ENCODE measurements around the gene GRID1.

Gene GRID1

DNA sequence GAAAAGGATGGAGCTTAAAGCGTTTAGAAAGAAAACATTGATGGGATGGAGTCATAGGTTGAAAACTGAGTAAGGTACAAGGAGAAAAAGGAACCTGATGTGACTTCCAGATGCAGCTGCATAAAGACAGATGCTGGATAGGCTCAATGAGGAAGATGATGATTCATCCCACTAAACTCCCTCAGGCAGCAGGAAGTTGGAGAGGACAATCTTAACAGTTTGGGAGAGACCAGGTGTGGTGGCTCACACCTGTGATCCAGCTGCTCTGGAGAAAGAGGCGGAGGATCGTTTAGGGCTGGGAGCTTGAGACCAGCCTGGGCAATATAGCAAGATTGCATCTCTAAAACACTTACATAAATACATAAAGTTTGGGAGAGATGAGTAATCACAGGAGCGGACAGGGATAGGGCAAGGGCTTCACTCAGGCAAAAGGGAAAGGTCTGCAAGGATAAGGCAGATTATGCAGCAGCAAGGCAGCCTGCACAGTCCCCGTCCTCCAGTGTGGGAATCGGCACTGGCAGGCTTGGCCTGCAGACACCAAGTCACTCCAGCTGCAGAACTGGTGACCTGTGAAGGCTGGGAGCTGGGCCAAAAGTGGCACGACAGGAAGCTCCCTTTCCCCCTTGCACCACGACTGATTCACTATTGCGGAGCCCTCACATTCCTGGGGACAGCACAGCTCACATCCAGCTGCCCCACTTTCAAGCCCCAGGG is 438.5 kb downstream of the GRID1 start:
- Histone ChIP-seq H3K4me1 (ENCODE audit: insufficient read depth, insufficient read length) (no peaks in the 10 kb centered on the region), H3K4me3 (ENCODE audit: insufficient read length, low read depth) (no peak overlapping the region), H3K27me3 (ENCODE audit: insufficient read depth, insufficient read length) (no peaks in the 10 kb centered on the region), H3K9me3 (ENCODE audit: insufficient read depth, low read length) (no peaks in the 10 kb centered on the region), H3K9ac (ENCODE audit: insufficient read length, low read depth) (no peak overlapping the region), H3K36me3 (ENCODE audit: insufficient read depth, insufficient read length, low read length) (no peaks in the 10 kb centered on the region)
- TF ChIP-seq YY1 (IDR thresholded peaks at IDR 0.05; ENCODE audit: insufficient read depth, insufficient read length) (no peak), SUZ12 (IDR thresholded peaks at IDR 0.05; ENCODE audit: extremely low read depth, insufficient read depth, insufficient read length) (no peak), ZNF274 (IDR thresholded peaks at IDR 0.05; ENCODE audit: low read depth, low read length) (no peak)
- no peak for DNase-seq (ENCODE audit: low read depth, low spot score)

DNA sequence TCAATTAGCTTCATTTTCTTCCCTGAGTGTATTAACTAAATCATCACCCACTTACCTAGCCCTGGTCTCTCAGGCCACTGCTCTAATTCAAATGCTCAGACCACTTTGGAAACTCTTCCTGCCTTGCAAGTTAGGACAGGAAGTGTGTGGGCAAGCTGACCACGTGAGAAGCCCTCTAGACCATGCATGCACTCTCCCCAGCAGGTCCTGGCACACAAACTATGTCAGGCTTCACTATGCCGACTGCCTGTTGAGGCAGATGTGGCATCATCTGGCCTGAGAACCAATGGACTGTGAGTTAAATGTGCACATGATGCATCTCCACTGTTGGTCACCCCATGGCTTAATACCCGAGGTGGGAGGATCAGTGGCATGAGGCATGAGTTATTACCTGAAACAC is 439.6 kb downstream of the GRID1 start:
- Histone ChIP-seq H3K36me3 (ENCODE audit: insufficient read depth, insufficient read length, low read length) (no peaks in the 10 kb centered on the region), H3K9me3 (ENCODE audit: insufficient read depth, low read length) (no peaks in the 10 kb centered on the region), H3K9ac (ENCODE audit: insufficient read length, low read depth) (no peak overlapping the region), H3K4me1 (ENCODE audit: insufficient read depth, insufficient read length) (no peaks in the 10 kb centered on the region), H3K4me3 (ENCODE audit: insufficient read length, low read depth) (no peak overlapping the region), H3K27me3 (ENCODE audit: insufficient read depth, insufficient read length) (no peaks in the 10 kb centered on the region)
- TF ChIP-seq YY1 (IDR thresholded peaks at IDR 0.05; ENCODE audit: insufficient read depth, insufficient read length) (no peak), ZNF274 (IDR thresholded peaks at IDR 0.05; ENCODE audit: low read depth, low read length) (no peak), SUZ12 (IDR thresholded peaks at IDR 0.05; ENCODE audit: extremely low read depth, insufficient read depth, insufficient read length) (no peak)
- DNase-seq (ENCODE audit: low read depth, low spot score) = no peak

DNA sequence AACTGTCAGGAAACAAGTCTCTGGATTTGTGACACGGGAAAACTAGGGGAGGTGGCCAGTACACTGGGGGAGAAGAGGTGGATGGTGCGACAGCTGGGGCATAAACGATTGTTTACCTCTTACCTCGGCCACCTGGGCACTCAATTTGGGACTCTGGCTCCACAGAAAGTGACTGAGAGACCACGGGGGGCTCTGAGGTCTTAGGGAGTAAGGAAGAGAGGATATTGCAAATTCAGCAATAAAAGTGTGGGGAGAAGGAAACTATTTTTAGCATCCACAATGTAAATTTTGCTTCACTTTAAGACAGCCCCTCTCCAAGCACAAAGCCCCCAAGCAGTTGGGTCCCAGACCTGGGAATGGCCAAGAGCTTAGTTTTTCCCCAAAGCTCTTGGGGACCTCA is 440.5 kb downstream of the GRID1 start:
- Histone ChIP-seq H3K27me3 (ENCODE audit: insufficient read depth, insufficient read length) (no peaks in the 10 kb centered on the region), H3K4me1 (ENCODE audit: insufficient read depth, insufficient read length) (no peaks in the 10 kb centered on the region), H3K36me3 (ENCODE audit: insufficient read depth, insufficient read length, low read length) (no peaks in the 10 kb centered on the region), H3K9ac (ENCODE audit: insufficient read length, low read depth) (no peak overlapping the region), H3K9me3 (ENCODE audit: insufficient read depth, low read length) (no peaks in the 10 kb centered on the region), H3K4me3 (ENCODE audit: insufficient read length, low read depth) (no peak overlapping the region)
- DNase-seq (ENCODE audit: low read depth, low spot score) = no peak
- TF ChIP-seq YY1 (IDR thresholded peaks at IDR 0.05; ENCODE audit: insufficient read depth, insufficient read length) (no peak), ZNF274 (IDR thresholded peaks at IDR 0.05; ENCODE audit: low read depth, low read length) (no peak), SUZ12 (IDR thresholded peaks at IDR 0.05; ENCODE audit: extremely low read depth, insufficient read depth, insufficient read length) (no peak)

DNA sequence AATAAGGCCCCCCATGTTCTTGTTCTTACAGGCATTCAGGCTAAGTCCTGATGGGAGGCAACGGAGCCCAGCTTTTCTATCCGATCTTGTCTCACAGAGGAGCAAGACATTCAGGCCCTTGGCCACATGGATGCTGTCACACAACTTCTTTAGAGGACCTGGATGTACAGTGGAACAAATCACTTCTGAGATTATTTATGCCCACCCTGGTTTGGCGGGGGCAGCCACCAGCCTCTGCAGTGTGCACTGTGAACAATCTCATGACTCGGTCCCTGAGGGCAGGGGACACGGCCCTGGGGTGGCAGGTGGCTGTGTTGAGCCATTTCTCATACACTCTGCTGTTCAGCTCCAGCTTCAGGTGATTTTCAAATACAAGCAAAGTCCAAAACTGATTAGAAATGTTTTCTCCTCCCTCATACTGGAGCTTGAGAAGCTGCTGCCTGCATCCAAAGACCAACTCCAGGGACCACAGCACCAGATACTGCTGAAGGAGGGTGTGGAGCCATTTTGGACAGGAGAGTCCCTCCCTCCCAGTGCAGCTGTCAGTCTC is 441.3 kb downstream of the GRID1 start:
- no peak overlapping the region for H3K4me3 ChIP-seq (ENCODE audit: insufficient read length, low read depth)
- no peak overlapping the region for H3K9ac ChIP-seq (ENCODE audit: insufficient read length, low read depth)
- TF ChIP-seq SUZ12 (IDR thresholded peaks at IDR 0.05; ENCODE audit: extremely low read depth, insufficient read depth, insufficient read length) (no peak), ZNF274 (IDR thresholded peaks at IDR 0.05; ENCODE audit: low read depth, low read length) (no peak), YY1 (IDR thresholded peaks at IDR 0.05; ENCODE audit: insufficient read depth, insufficient read length) (no peak)
- H3K27me3 ChIP-seq (ENCODE audit: insufficient read depth, insufficient read length) = no peaks in the 10 kb centered on the region
- no peaks in the 10 kb centered on the region for H3K4me1 ChIP-seq (ENCODE audit: insufficient read depth, insufficient read length)
- H3K9me3 ChIP-seq (ENCODE audit: insufficient read depth, low read length) = no peaks in the 10 kb centered on the region
- no peaks in the 10 kb centered on the region for H3K36me3 ChIP-seq (ENCODE audit: insufficient read depth, insufficient read length, low read length)
- DNase-seq (ENCODE audit: low read depth, low spot score) = no peak

DNA sequence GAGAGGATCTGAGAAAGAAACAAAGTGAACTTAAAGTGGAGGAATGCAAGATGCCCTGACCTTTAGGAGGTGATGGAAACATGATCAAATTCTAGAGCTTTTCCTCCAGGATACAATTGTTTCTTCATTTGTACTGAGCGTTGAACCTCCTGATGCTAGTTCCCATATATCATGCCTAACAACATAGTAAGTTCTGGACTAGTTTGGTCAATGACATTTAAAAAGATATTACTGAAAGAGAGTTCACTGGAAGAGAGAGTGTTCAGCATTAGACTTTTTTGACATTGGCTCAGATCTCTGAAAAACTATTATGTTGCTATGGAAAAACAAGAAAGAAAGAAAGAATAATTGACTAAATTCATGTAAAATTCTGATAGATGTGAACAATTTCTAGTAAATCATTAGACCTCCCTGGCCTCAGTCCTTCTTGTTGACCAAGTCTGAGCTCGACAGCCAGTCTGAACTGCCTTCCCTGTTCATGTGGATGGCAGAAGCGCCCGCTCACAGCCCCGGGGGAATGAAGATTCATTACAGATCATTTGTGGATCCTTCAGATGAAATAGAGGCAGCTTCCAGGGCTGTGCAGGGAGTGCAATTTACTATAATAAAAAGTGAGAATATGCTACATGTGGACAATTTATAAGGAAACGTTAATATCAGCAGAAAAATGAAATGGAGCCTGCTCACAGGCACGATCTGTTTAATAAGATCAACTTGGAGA is 442.1 kb downstream of the GRID1 start:
- no peak overlapping the region for H3K9ac ChIP-seq (ENCODE audit: insufficient read length, low read depth)
- H3K4me3 ChIP-seq (ENCODE audit: insufficient read length, low read depth) = no peak overlapping the region
- H3K9me3 ChIP-seq (ENCODE audit: insufficient read depth, low read length) = no peaks in the 10 kb centered on the region
- no peaks in the 10 kb centered on the region for H3K27me3 ChIP-seq (ENCODE audit: insufficient read depth, insufficient read length)
- H3K4me1 ChIP-seq (ENCODE audit: insufficient read depth, insufficient read length) = no peaks in the 10 kb centered on the region
- H3K36me3 ChIP-seq (ENCODE audit: insufficient read depth, insufficient read length, low read length) = no peaks in the 10 kb centered on the region
- TF ChIP-seq ZNF274 (IDR thresholded peaks at IDR 0.05; ENCODE audit: low read depth, low read length) (no peak), YY1 (IDR thresholded peaks at IDR 0.05; ENCODE audit: insufficient read depth, insufficient read length) (no peak), SUZ12 (IDR thresholded peaks at IDR 0.05; ENCODE audit: extremely low read depth, insufficient read depth, insufficient read length) (no peak)
- DNase-seq (ENCODE audit: low read depth, low spot score) = no peak

DNA sequence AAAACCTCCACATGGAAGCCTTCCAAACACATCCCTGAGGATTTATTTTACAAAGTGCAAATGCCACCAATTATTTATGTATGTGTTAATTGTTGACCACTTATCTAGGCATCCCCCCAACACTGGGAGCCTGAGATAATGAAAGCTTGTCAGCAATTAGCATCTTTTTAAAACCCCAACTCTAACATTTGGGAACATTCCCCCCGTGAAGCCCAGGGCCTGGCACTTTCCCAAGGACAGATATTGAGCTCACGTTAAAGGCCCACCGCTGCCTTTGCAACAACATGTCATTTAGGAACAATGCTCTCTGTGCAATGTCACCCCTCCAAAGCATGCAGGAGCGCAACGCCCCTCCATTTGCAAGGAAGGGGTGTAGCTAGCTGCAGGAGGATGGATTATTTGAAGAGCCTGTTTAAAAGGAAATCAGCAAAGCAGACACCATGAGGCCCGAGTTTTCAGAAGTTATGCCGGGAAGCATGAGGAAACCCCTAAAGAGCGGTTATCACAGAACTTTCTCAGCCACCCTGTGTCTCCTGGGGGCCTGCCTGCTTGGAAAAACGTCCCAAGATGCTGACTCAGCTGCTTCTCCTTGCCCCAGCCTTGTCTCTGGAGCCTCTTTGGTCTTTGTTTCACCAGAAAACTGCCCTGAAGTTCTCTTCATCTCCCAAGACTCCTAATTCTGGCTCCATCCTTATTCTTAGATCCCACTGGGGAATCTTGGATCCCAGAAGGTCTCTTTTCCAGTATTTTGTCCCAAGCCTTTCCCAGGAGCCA is 444.1 kb downstream of the GRID1 start:
- no peak for TF ChIP-seq ZNF274 (IDR thresholded peaks at IDR 0.05; ENCODE audit: low read depth, low read length)
- Histone ChIP-seq H3K9me3 (ENCODE audit: insufficient read depth, low read length) (no peaks in the 10 kb centered on the region), H3K4me1 (ENCODE audit: insufficient read depth, insufficient read length) (no peaks in the 10 kb centered on the region), H3K27me3 (ENCODE audit: insufficient read depth, insufficient read length) (no peaks in the 10 kb centered on the region), H3K4me3 (ENCODE audit: insufficient read length, low read depth) (no peak overlapping the region), H3K9ac (ENCODE audit: insufficient read length, low read depth) (no peak overlapping the region), H3K36me3 (ENCODE audit: insufficient read depth, insufficient read length, low read length) (no peaks in the 10 kb centered on the region)
- no peak for DNase-seq (ENCODE audit: low read depth, low spot score)

DNA sequence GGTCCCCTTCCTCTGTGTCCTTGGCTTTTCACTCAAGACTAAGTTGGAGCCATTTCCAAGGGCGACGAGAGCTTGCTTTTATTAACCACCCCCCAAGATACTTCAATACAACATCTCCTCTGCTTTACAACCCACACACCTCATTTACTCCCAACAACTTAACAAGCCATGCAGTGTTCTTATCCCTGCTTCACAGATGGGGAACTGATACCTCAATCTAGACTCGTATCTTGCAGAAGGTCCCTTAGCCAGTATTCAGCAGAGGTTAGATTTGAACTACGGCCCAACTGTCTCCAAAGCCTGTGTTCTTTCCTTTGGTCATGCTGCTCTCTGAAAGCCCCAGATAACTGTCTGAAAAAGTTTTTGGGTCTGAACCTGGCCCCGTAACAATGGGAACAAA is 444.8 kb downstream of the GRID1 start:
- no peak overlapping the region for H3K4me3 ChIP-seq (ENCODE audit: insufficient read length, low read depth)

More for the DNA sequence above, 444.8 kb downstream of the GRID1 start:
- Histone ChIP-seq H3K9me3 (ENCODE audit: insufficient read depth, low read length) (no peaks in the 10 kb centered on the region), H3K36me3 (ENCODE audit: insufficient read depth, insufficient read length, low read length) (no peaks in the 10 kb centered on the region), H3K9ac (ENCODE audit: insufficient read length, low read depth) (no peak overlapping the region), H3K27me3 (ENCODE audit: insufficient read depth, insufficient read length) (no peaks in the 10 kb centered on the region), H3K4me1 (ENCODE audit: insufficient read depth, insufficient read length) (no peaks in the 10 kb centered on the region)
- TF ChIP-seq YY1 (IDR thresholded peaks at IDR 0.05; ENCODE audit: insufficient read depth, insufficient read length) (no peak), ZNF274 (IDR thresholded peaks at IDR 0.05; ENCODE audit: low read depth, low read length) (no peak), SUZ12 (IDR thresholded peaks at IDR 0.05; ENCODE audit: extremely low read depth, insufficient read depth, insufficient read length) (no peak)
- no peak for DNase-seq (ENCODE audit: low read depth, low spot score)
